ENCODE data around the gene TMEM250. TPM values are rescaled to one million over a fixed set of nuclear protein-coding genes. Genes with fewer than 3 reads are reported as not detected.

Gene TMEM250
- total and polyA plus RNA-seq, 2 of the 4 experiments (the other 2 are of a cell fraction): 14.0 to 17.5 TPM

- no peak overlapping the region for H3K9ac ChIP-seq (ENCODE audit: low read depth, low read length)
- no peak overlapping the region for H3K4ac ChIP-seq (ENCODE audit: low read depth, low read length)
- in situ Hi-C loops (cut with MboI; ENCODE audit: low sequenced_read_pairs): no loop called here
- no peak overlapping the region for H3K18ac ChIP-seq (ENCODE audit: low read depth, low read length)
- no peak overlapping the region for H3K4me3 ChIP-seq (ENCODE audit: insufficient read depth, low read depth, low read length)
- H4K91ac ChIP-seq (ENCODE audit: insufficient read depth, low read depth, low read length): no peak overlapping the region
- no peak overlapping the region for H4K8ac ChIP-seq (ENCODE audit: low read depth in 2 of 2, low read length in 2 of 2)
- no peak overlapping the region for H3K4me2 ChIP-seq (ENCODE audit: low read depth, low read length)
- 96% methylated on average over 19 of the region's 35 CpGs; no CpG with 5 or more reads in 1 of the 2 experiments for WGBS, 2 experiments (ENCODE audit: extremely low coverage in 2 of 2, insufficient read length in 1 of 2)
- H3K79me1 ChIP-seq (ENCODE audit: low read depth in 1 of 2, low read length in 2 of 2): peaks cover 29 to 66% of the 10 kb centered on the region in 2 experiments
- ATAC-seq (ENCODE audit: low read depth) (no peak), DNase-seq (no peak)
- peaks cover 2% of the 10 kb centered on the region; the same call in 1 of the 2 replicates for H3K4me1 ChIP-seq (ENCODE audit: control insufficient read depth, insufficient read depth, low read length)
- H2BK15ac ChIP-seq (ENCODE audit: low read depth, low read length): no peak overlapping the region
- no peak overlapping the region for H2AFZ ChIP-seq (replicated peaks; ENCODE audit: low read length, poor library complexity)
- H2BK5ac ChIP-seq (ENCODE audit: low read depth, low read length, poor library complexity, severe bottlenecking): no peak overlapping the region
- peaks cover 67% of the 10 kb centered on the region for H4K20me1 ChIP-seq (ENCODE audit: insufficient read depth, low read length)
- H3K27ac ChIP-seq (ENCODE audit: insufficient read depth, low read length): no peak overlapping the region
- H4K5ac ChIP-seq (ENCODE audit: low read depth, low read length): no peak overlapping the region
- ChIA-PET CTCF (no interaction called here), POLR2A (ENCODE audit: unreplicated experiment) (no interaction called here)
- dilution Hi-C loops (cut with HindIII; ENCODE audit: low sequenced_read_pairs, unreplicated experiment): no loop called here
- TF ChIP-seq BHLHE40 (IDR thresholded peaks at IDR 0.05; ENCODE audit: low read depth, low read length) (no peak), CTCF (conservative IDR thresholded peaks at IDR 0.05; ENCODE audit: low read depth, low read length) (no peak), MXI1 (IDR thresholded peaks at IDR 0.05; ENCODE audit: borderline replicate concordance, low read depth, low read length) (no peak), NFE2L2 (IDR thresholded peaks at IDR 0.05; ENCODE audit: low read depth, low read length) (no peak), MAFK (IDR thresholded peaks at IDR 0.05; ENCODE audit: low read depth, low read length) (no peak), MAZ (IDR thresholded peaks at IDR 0.05; ENCODE audit: borderline replicate concordance, low read depth, low read length) (no peak), RAD21 (IDR thresholded peaks at IDR 0.05; ENCODE audit: low read length) (no peak), CEBPB (IDR thresholded peaks at IDR 0.05; ENCODE audit: low read depth, low read length) (no peak), POLR2A (IDR thresholded peaks at IDR 0.05; ENCODE audit: low read depth, low read length) (no peak), ELK1 (IDR thresholded peaks at IDR 0.05; ENCODE audit: borderline replicate concordance, low read depth, low read length) (no peak), SMC3 (IDR thresholded peaks at IDR 0.05; ENCODE audit: low read depth, low read length) (no peak), CHD1 (IDR thresholded peaks at IDR 0.05; ENCODE audit: low read depth, low read length) (no peak), RCOR1 (IDR thresholded peaks at IDR 0.05; ENCODE audit: insufficient replicate concordance, low read length) (no peak), FOS (IDR thresholded peaks at IDR 0.05; ENCODE audit: low read depth, low read length) (no peak), RFX5 (IDR thresholded peaks at IDR 0.05; ENCODE audit: low read depth, low read length) (no peak)
- TF ChIP-seq, protein P1, sequence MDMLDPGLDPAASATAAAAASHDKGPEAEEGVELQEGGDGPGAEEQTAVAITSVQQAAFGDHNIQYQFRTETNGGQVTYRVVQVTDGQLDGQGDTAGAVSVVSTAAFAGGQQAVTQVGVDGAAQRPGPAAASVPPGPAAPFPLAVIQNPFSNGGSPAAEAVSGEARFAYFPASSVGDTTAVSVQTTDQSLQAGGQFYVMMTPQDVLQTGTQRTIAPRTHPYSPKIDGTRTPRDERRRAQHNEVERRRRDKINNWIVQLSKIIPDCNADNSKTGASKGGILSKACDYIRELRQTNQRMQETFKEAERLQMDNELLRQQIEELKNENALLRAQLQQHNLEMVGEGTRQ (IDR thresholded peaks at IDR 0.05; ENCODE audit: low read depth, low read length): no peak
- H2AK9ac ChIP-seq (replicated peaks; ENCODE audit: low read depth, low read length, poor library complexity): no peak overlapping the region
- no peaks in the 10 kb centered on the region for H3K9me3 ChIP-seq (ENCODE audit: control insufficient read depth, insufficient read depth, low read length)
- no peak overlapping the region for H3K23ac ChIP-seq (ENCODE audit: low read depth, low read length)
- H3K14ac ChIP-seq (replicated peaks; ENCODE audit: low read depth, low read length): no peak overlapping the region
- peaks cover 20% of the 10 kb centered on the region for H3K36me3 ChIP-seq (ENCODE audit: control insufficient read depth, insufficient read depth, low read length)
- H3K9me1 ChIP-seq (ENCODE audit: insufficient read depth, low read length): peaks cover 7% of the 10 kb centered on the region
- H2AK5ac ChIP-seq (ENCODE audit: low read depth, low read length): no peak overlapping the region
- H2BK20ac ChIP-seq (ENCODE audit: low read depth, low read length): no peak overlapping the region
- H3K56ac ChIP-seq (ENCODE audit: extremely low read depth, insufficient read depth, low read length): no peak overlapping the region
- no peak overlapping the region for H2BK120ac ChIP-seq (ENCODE audit: low read depth, low read length)
- intact Hi-C loops (cut with micrococcal nuclease): no loop called here
- no peaks in the 10 kb centered on the region for H3K27me3 ChIP-seq (ENCODE audit: control insufficient read depth, insufficient read depth, low read length)
- no TSS peak for BruUV-seq (replicated peaks)
Observed at GRCh38 chr9:136075134-136075841, 43.4 kb downstream of the TMEM250 start.

All from IMR-90 (cell line).